HCT116 (cell line): ENCODE measurements around the gene PRPS1. TPM values are rescaled to one million over a fixed set of nuclear protein-coding genes. Genes with fewer than 3 reads are reported as not detected.

Experiments used
- ATAC-seq: fragments of 200-7000 bp; cut with Tn5 transposase; 2 replicates; pipeline ENCODE4 v1.9.1; 2020; ENCODE audit warnings: mild to moderate bottlenecking, moderate library complexity
- BruUV-seq: library from RNA; stranded (reverse); fragments of 400-500 nt; replicated peaks from 2 replicates; lab custom pipeline; 2021; lab: Mats Ljungman, UMichigan
- CTCF ChIA-PET: fragments of 300-600 bp; sonication (Branson Sonifier 250); formaldehyde crosslinking; loops from one replicate; lab custom pipeline; 2021; ENCODE audit warnings: antibody characterized with exemption; lab: Charles Lee
- POLR2A ChIA-PET: fragments of 300-600, 350-600 bp; sonication (Branson Sonifier 250); formaldehyde crosslinking; loops from one replicate; lab custom pipeline; 2021; ENCODE audit warnings: antibody characterized with exemption; lab: Charles Lee
- RAD21 ChIA-PET, 2 experiments: fragments of 300-600 bp; sonication (Branson Sonifier 250); formaldehyde crosslinking; loops; one replicate each; lab custom pipeline; 2023; ENCODE audit warnings: low total read pairs in 2 of 2; ENCODE audit not compliant: uncharacterized antibody in 2 of 2, unreplicated experiment in 2 of 2, low non-redundant PET in 1 of 2; lab: Charles Lee
- DNase-seq: peaks from one replicate; pipeline ENCODE4 v3.0.0-alpha.2; 2010; ENCODE audit warnings: low read depth, low spot score
- H2AFZ ChIP-seq: fragments of 200-600 bp; shearing (Covaris generic), sonication (generic); 2 replicates; pipeline ENCODE4 v1.6.1; 2017; ENCODE audit warnings: low read depth, mixed run types, mixed read lengths, antibody characterized with exemption, low read length; ENCODE audit not compliant: poor library complexity, severe bottlenecking
- H3K27ac ChIP-seq: 2 replicates; pipeline ENCODE4 v1.5.1; 2012; ENCODE audit warnings: low read depth, low read length
- H3K27me3 ChIP-seq: fragments of 200-600 bp; sonication (generic); 2 replicates; pipeline ENCODE4 v1.6.1; 2016; ENCODE audit warnings: mixed run types, low read length, mixed read lengths; ENCODE audit not compliant: insufficient read depth
- H3K36me3 ChIP-seq, 2 experiments: fragments of 200-500 bp in 1 of 2; fragments of 200-600 bp in 1 of 2; sonication (Bioruptor generic) in 1 of 2; sonication (generic) in 1 of 2; 2 replicates each; pipeline versions ENCODE4 v1.5.1 to v1.6.1; 2014 to 2016; ENCODE audit warnings: low read length in 2 of 2, inconsistent platforms in 1 of 2, mixed read lengths in 1 of 2, mixed run types in 1 of 2; ENCODE audit not compliant: insufficient read depth in 2 of 2, control insufficient read depth in 1 of 2
- H3K4me1 ChIP-seq, 2 experiments: fragments of 200-600 bp in 1 of 2; sonication (generic) in 1 of 2; 2 replicates each; pipeline versions ENCODE4 v1.5.1 to v1.6.1; 2012 to 2017; ENCODE audit warnings: low read length in 2 of 2, inconsistent platforms in 1 of 2, mild to moderate bottlenecking in 1 of 2, mixed read lengths in 1 of 2, mixed run types in 1 of 2, moderate library complexity in 1 of 2; ENCODE audit not compliant: insufficient read depth in 2 of 2, control insufficient read depth in 1 of 2
- H3K4me2 ChIP-seq: fragments of 200-600 bp; sonication (generic); 2 replicates; pipeline ENCODE4 v1.6.1; 2017; ENCODE audit warnings: mixed run types, low read length, mixed read lengths
- H3K4me3 ChIP-seq, 2 experiments: fragments of 200-600 bp in 1 of 2; sonication (generic) in 1 of 2; replicated peaks in 1 of 2; 2 replicates each; pipeline ENCODE4 v1.5.1; 2011 to 2016; ENCODE audit warnings: low read length in 2 of 2, control low read depth in 1 of 2, low read depth in 1 of 2, mild to moderate bottlenecking in 1 of 2, mixed read lengths in 1 of 2, mixed run types in 1 of 2
- H3K79me2 ChIP-seq: fragments of 200-600 bp; sonication (generic); 2 replicates; pipeline ENCODE4 v1.6.1; 2017; ENCODE audit warnings: mild to moderate bottlenecking, mixed run types, low read length, moderate library complexity, mixed read lengths; ENCODE audit not compliant: insufficient read depth
- H3K9ac ChIP-seq: fragments of 200-600 bp; sonication (generic); 2 replicates; pipeline ENCODE4 v1.6.1; 2016; ENCODE audit warnings: low read length, mixed read lengths
- H3K9me2 ChIP-seq: fragments of 200-600 bp; sonication (generic), shearing (Covaris generic); 2 replicates; pipeline ENCODE4 v1.6.1; 2017; ENCODE audit warnings: mixed run types, mild to moderate bottlenecking, moderate library complexity; ENCODE audit not compliant: insufficient read depth
- H3K9me3 ChIP-seq, 2 experiments: fragments of 200-500 bp in 1 of 2; fragments of 200-600 bp in 1 of 2; sonication (Bioruptor generic) in 1 of 2; sonication (generic) in 1 of 2; 2 replicates each; pipeline ENCODE4 v1.6.1; 2014 to 2017; ENCODE audit warnings: low read length in 2 of 2, mixed read lengths in 2 of 2, inconsistent platforms in 1 of 2, low read depth in 1 of 2, mild to moderate bottlenecking in 1 of 2, mixed run types in 1 of 2, moderate library complexity in 1 of 2; ENCODE audit not compliant: control insufficient read depth in 1 of 2, insufficient read depth in 1 of 2
- H4K20me1 ChIP-seq: fragments of 200-600 bp; sonication (generic), shearing (Covaris generic); 2 replicates; pipeline ENCODE4 v1.6.1; 2017; ENCODE audit warnings: mixed run types, mild to moderate bottlenecking, moderate library complexity; ENCODE audit not compliant: insufficient read depth
- ATF3 ChIP-seq: IDR thresholded peaks from 2 replicates; pipeline ENCODE4 v1.6.1; 2012
- CEBPB ChIP-seq: IDR thresholded peaks from 2 replicates; pipeline ENCODE4 v1.6.1; 2012; ENCODE audit warnings: low read depth
- CTCF ChIP-seq, 3 experiments: fragments of 200-600 bp in 1 of 3; sonication (generic) in 1 of 3; IDR thresholded peaks in 2 of 3; conservative IDR thresholded peaks in 1 of 3; 2 replicates each; pipeline ENCODE4 v1.5.1; 2012 to 2017; ENCODE audit warnings: low read depth in 2 of 3, low read length in 2 of 3, antibody characterized with exemption in 1 of 3, borderline replicate concordance in 1 of 3, control low read depth in 1 of 3, mild to moderate bottlenecking in 1 of 3, mixed read lengths in 1 of 3, mixed run types in 1 of 3, moderate library complexity in 1 of 3; ENCODE audit not compliant: insufficient read depth in 1 of 3
- EGR1 ChIP-seq: IDR thresholded peaks from 2 replicates; pipeline ENCODE4 v1.6.1; 2012; ENCODE audit warnings: low read depth
- ELF1 ChIP-seq: IDR thresholded peaks from 2 replicates; pipeline ENCODE4 v1.6.1; 2012; ENCODE audit warnings: low read depth, borderline replicate concordance
- EZH2phosphoT487 ChIP-seq: fragments of 200-600 bp; IDR thresholded peaks from 2 replicates; pipeline ENCODE4 v1.6.1; 2018; ENCODE audit warnings: antibody characterized with exemption, borderline replicate concordance
- FOSL1 ChIP-seq: IDR thresholded peaks from 2 replicates; pipeline ENCODE4 v1.6.1; 2012; ENCODE audit warnings: low read depth
- JUND ChIP-seq: IDR thresholded peaks from 2 replicates; pipeline ENCODE4 v1.6.1; 2012
- MAX ChIP-seq: IDR thresholded peaks from 2 replicates; pipeline ENCODE4 v1.6.1; 2012
- POLR2A ChIP-seq: IDR thresholded peaks from 2 replicates; pipeline ENCODE4 v1.7.0; 2011; ENCODE audit warnings: borderline replicate concordance; ENCODE audit not compliant: insufficient read depth, insufficient read length; ENCODE audit errors: extremely low read depth
- RAD21 ChIP-seq: IDR thresholded peaks from 2 replicates; pipeline ENCODE4 v1.6.1; 2012; ENCODE audit warnings: low read depth, mild to moderate bottlenecking
- REST ChIP-seq: IDR thresholded peaks from 2 replicates; pipeline ENCODE4 v1.6.1; 2012; ENCODE audit warnings: low read depth
- SIN3A ChIP-seq: IDR thresholded peaks from 2 replicates; pipeline ENCODE4 v1.6.1; 2012; ENCODE audit warnings: low read depth
- SP1 ChIP-seq: IDR thresholded peaks from 2 replicates; pipeline ENCODE4 v1.6.1; 2012; ENCODE audit warnings: low read depth
- SRF ChIP-seq: IDR thresholded peaks from 2 replicates; pipeline ENCODE4 v1.6.1; 2012; ENCODE audit warnings: low read depth
- TCF7L2 ChIP-seq: IDR thresholded peaks from 2 replicates; pipeline ENCODE4 v1.7.0; 2011; ENCODE audit warnings: borderline replicate concordance, inconsistent platforms; ENCODE audit not compliant: insufficient read depth, insufficient read length; ENCODE audit errors: extremely low read depth
- YY1 ChIP-seq: IDR thresholded peaks from 2 replicates; pipeline ENCODE4 v1.6.1; 2011; ENCODE audit warnings: low read length, low read depth, moderate library complexity, mild to moderate bottlenecking; ENCODE audit not compliant: insufficient replicate concordance; ENCODE audit errors: extremely low read depth
- ZBTB33 ChIP-seq: IDR thresholded peaks from 2 replicates; pipeline ENCODE4 v1.6.1; 2011; ENCODE audit warnings: mild to moderate bottlenecking, low read length, moderate library complexity; ENCODE audit not compliant: insufficient replicate concordance; ENCODE audit errors: extremely low read depth
- ZFX ChIP-seq: fragments of 450-650 bp; IDR thresholded peaks from 2 replicates; pipeline ENCODE4 v1.6.1; 2017
- ZNF274 ChIP-seq: fragments of 200-500 bp; sonication (Bioruptor generic); IDR thresholded peaks from 2 replicates; pipeline ENCODE4 v1.6.1; 2014; ENCODE audit warnings: mild to moderate bottlenecking, low read depth, low read length, inconsistent platforms
- intact Hi-C: fragments of 100-400 bp; cut with micrococcal nuclease; formaldehyde crosslinking; loops from 2 replicates; pipeline ENCODE4 v1.10.0; 2022
- total RNA-seq: library from RNA; stranded (reverse); gene quantifications from one replicate; pipeline ENCODE4 v1.2.1, GENCODE V29; 2021; ENCODE audit not compliant: unreplicated experiment

PRPS1 gene
- total RNA-seq, 1 experiment from 2014 or later: 62.6 TPM

GRCh38 chrX:107596651-107597050 lies 31.7 kb upstream of the PRPS1 start:
- no TSS peak for BruUV-seq
- ATAC-seq (no peak), DNase-seq (no peak)
- TF ChIP-seq JUND (no peak), ZNF274 (no peak), SRF (no peak), POLR2A (no peak), REST (no peak), RAD21 (no peak), YY1 (no peak), EGR1 (no peak), CTCF (IDR thresholded peaks at IDR 0.05 in 2 of 3, conservative IDR thresholded peaks at IDR 0.05 in 1 of 3; ENCODE audit: borderline replicate concordance in 1 of 3, insufficient read depth in 1 of 3, low read depth in 2 of 3, low read length in 2 of 3) (no peak), ELF1 (no peak), TCF7L2 (no peak), ZFX (no peak), ZBTB33 (no peak), SP1 (no peak), EZH2phosphoT487 (no peak), SIN3A (no peak), ATF3 (no peak), MAX (no peak), FOSL1 (no peak), CEBPB (no peak)
- ChIA-PET CTCF (no interaction called here), RAD21 (no interaction called here), POLR2A (no interaction called here)
- no peaks in the 10 kb centered on the region for H3K79me2 ChIP-seq
- no peak overlapping the region for H3K27ac ChIP-seq
- no peak overlapping the region for H3K4me2 ChIP-seq
- no peak overlapping the region for H3K4me3 ChIP-seq
- no peaks in the 10 kb centered on the region for H3K4me1 ChIP-seq
- H3K36me3 ChIP-seq: no peaks in the 10 kb centered on the region
- H4K20me1 ChIP-seq: no peaks in the 10 kb centered on the region
- no peaks in the 10 kb centered on the region for H3K27me3 ChIP-seq
- H3K9ac ChIP-seq: no peak overlapping the region
- intact Hi-C loops: no loop called here
- no peaks in the 10 kb centered on the region for H3K9me3 ChIP-seq
- no peak overlapping the region for H2AFZ ChIP-seq
- no peaks in the 10 kb centered on the region for H3K9me2 ChIP-seq
